HEK293 (cell line): ENCODE data around the gene GDF7.

Experiments
- CTCF ChIA-PET: fragments of 350-600 bp; formaldehyde crosslinking; extraction: SDS; loops from one replicate; lab custom pipeline; 2021; ENCODE audit warnings: antibody characterized with exemption; lab: Yijun Ruan, JAX
- POLR2A ChIA-PET: fragments of 300-600 bp; formaldehyde crosslinking; extraction: SDS; loops from one replicate; lab custom pipeline; 2020; ENCODE audit warnings: antibody characterized with exemption, inconsistent platforms; lab: Yijun Ruan, JAX
- H3K27ac ChIP-seq: fragments of 200-500 bp; sonication (Bioruptor generic); 2 replicates; pipeline ENCODE4 v1.5.1; 2014; ENCODE audit warnings: low read depth, low read length, control low read depth, inconsistent platforms; ENCODE audit errors: extremely low read depth
- H3K36me3 ChIP-seq, 2 experiments: fragments of 200-500 bp in 1 of 2; sonication (Bioruptor generic) in 1 of 2; 1 replicate in 1 of 2; 2 replicates in 1 of 2; pipeline ENCODE4 v1.5.1; 2014 to 2017; ENCODE audit warnings: inconsistent platforms in 2 of 2, low read length in 2 of 2; ENCODE audit not compliant: control insufficient read depth in 2 of 2, insufficient read depth in 1 of 2
- H3K4me1 ChIP-seq: fragments of 200-500 bp; sonication (Bioruptor generic); 2 replicates; pipeline ENCODE4 v1.5.1; 2014; ENCODE audit warnings: mild to moderate bottlenecking, low read length, inconsistent platforms; ENCODE audit not compliant: control insufficient read depth, insufficient read depth
- H3K4me3 ChIP-seq: 2 replicates; pipeline ENCODE4 v1.5.1; 2011; ENCODE audit warnings: low read depth, mild to moderate bottlenecking, control low read depth, low read length, moderate library complexity
- H3K9me3 ChIP-seq: fragments of 200-500 bp; sonication (Bioruptor generic); 2 replicates; pipeline ENCODE4 v1.5.1; 2014; ENCODE audit warnings: low read depth, low read length, inconsistent platforms; ENCODE audit not compliant: control insufficient read depth, insufficient read depth
- KLF8 ChIP-seq: fragments of 450-650 bp; formaldehyde crosslinking; IDR thresholded peaks from 2 replicates; pipeline ENCODE4 v1.5.1; 2016; ENCODE audit warnings: missing biosample characterization, missing genetic modification characterization
- TRIM28 ChIP-seq: IDR thresholded peaks from 2 replicates; pipeline ENCODE4 v1.6.1; 2011; ENCODE audit warnings: low read length, control low read depth, borderline replicate concordance
- ZIC2 ChIP-seq: fragments of 450-650 bp; formaldehyde crosslinking; IDR thresholded peaks from 2 replicates; pipeline ENCODE4 v1.5.1; 2016; ENCODE audit warnings: missing biosample characterization, missing genetic modification characterization
- ZNF146 ChIP-seq: fragments of 450-650 bp; formaldehyde crosslinking; IDR thresholded peaks from 2 replicates; pipeline ENCODE4 v1.5.1; 2016; ENCODE audit warnings: missing biosample characterization, missing genetic modification characterization
- ZNF248 ChIP-seq: fragments of 450-650 bp; formaldehyde crosslinking; IDR thresholded peaks from 2 replicates; pipeline ENCODE4 v1.5.1; 2017; ENCODE audit warnings: missing biosample characterization, missing genetic modification characterization
- ZNF548 ChIP-seq: fragments of 450-650 bp; formaldehyde crosslinking; IDR thresholded peaks from 2 replicates; pipeline ENCODE4 v1.5.1; 2016; ENCODE audit warnings: missing biosample characterization, missing genetic modification characterization
- ZSCAN23 ChIP-seq: fragments of 450-650 bp; formaldehyde crosslinking; IDR thresholded peaks from 2 replicates; pipeline ENCODE4 v1.5.1; 2016; ENCODE audit warnings: missing biosample characterization, missing genetic modification characterization
- TF ChIP-seq, protein P1 (sequence below): fragments of 450-650 bp; formaldehyde crosslinking; IDR thresholded peaks from 2 replicates; pipeline ENCODE4 v1.5.1; 2016; ENCODE audit warnings: missing biosample characterization, missing genetic modification characterization
- TF ChIP-seq, protein P2 (sequence below): fragments of 450-650 bp; formaldehyde crosslinking; IDR thresholded peaks from 2 replicates; pipeline ENCODE4 v1.5.1; 2016; ENCODE audit warnings: missing biosample characterization, missing genetic modification characterization, borderline replicate concordance
- TF ChIP-seq, protein P3 (sequence below): fragments of 450-650 bp; formaldehyde crosslinking; IDR thresholded peaks from 2 replicates; pipeline ENCODE4 v1.5.1; 2016; ENCODE audit warnings: missing biosample characterization, missing genetic modification characterization, borderline replicate concordance
- TF ChIP-seq, protein P4 (sequence below): fragments of 450-650 bp; formaldehyde crosslinking; IDR thresholded peaks from 2 replicates; pipeline ENCODE4 v1.5.1; 2016; ENCODE audit warnings: missing biosample characterization, missing genetic modification characterization

The GDF7 gene

DNA sequence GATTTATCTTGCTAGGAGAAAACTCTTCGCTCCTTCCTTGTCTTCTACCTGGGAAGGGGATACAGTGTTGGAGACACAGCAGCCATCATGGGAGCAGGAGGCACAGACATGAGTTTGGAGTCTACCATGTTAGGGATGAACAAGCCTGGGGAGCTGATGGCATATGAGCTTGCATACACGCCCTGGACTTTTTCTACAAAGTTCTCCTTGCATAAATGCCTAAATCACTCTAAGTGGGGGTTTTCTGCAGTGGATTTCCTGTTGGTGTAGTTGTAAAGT is 12.5 kb upstream of the GDF7 start (continued):
- TF ChIP-seq, protein P1, sequence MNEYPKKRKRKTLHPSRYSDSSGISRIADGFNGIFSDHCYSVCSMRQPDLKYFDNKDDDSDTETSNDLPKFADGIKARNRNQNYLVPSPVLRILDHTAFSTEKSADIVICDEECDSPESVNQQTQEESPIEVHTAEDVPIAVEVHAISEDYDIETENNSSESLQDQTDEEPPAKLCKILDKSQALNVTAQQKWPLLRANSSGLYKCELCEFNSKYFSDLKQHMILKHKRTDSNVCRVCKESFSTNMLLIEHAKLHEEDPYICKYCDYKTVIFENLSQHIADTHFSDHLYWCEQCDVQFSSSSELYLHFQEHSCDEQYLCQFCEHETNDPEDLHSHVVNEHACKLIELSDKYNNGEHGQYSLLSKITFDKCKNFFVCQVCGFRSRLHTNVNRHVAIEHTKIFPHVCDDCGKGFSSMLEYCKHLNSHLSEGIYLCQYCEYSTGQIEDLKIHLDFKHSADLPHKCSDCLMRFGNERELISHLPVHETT: no peak
- TF ChIP-seq ZNF248 (no peak), ZNF548 (tag by site-specific recombination) (no peak)

DNA sequence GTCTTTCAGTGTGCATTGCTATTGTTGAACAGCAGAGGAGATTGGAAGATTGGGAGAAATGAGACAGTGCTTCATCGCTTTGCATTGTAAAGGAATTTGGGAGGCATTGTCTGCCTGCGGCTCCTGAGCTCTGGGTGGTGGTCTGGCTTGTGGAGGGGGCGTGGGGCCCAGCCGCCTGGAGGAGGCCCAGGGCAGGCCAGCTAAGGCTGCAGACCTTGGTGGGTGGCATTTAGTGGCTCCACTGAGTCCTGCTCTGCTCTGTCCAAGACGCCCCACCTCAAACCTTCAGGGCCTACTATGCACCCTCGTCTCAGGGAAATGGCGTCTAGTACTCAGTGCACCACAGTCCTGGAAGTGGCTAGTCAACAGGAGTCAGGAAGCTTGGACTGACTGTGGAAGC is 10.4 kb upstream of the GDF7 start:
- Histone ChIP-seq H3K36me3 (no peaks in the 10 kb centered on the region), H3K4me3 (no peak overlapping the region), H3K9me3 (no peaks in the 10 kb centered on the region), H3K27ac (no peak overlapping the region), H3K4me1 (no peaks in the 10 kb centered on the region)
- ChIA-PET CTCF (interaction anchor here (0.6 to 1.3 kb wide), 3 partner anchors 10 to 389 kb away, joined by 3 to 6 read pairs (median 4); no protein-coding TSS in a partner anchor), POLR2A (interaction anchor here (1.4 kb wide), 1 partner anchor 209 kb away, joined by 4 read pairs; no protein-coding TSS in a partner anchor)
- TF ChIP-seq, protein P2, sequence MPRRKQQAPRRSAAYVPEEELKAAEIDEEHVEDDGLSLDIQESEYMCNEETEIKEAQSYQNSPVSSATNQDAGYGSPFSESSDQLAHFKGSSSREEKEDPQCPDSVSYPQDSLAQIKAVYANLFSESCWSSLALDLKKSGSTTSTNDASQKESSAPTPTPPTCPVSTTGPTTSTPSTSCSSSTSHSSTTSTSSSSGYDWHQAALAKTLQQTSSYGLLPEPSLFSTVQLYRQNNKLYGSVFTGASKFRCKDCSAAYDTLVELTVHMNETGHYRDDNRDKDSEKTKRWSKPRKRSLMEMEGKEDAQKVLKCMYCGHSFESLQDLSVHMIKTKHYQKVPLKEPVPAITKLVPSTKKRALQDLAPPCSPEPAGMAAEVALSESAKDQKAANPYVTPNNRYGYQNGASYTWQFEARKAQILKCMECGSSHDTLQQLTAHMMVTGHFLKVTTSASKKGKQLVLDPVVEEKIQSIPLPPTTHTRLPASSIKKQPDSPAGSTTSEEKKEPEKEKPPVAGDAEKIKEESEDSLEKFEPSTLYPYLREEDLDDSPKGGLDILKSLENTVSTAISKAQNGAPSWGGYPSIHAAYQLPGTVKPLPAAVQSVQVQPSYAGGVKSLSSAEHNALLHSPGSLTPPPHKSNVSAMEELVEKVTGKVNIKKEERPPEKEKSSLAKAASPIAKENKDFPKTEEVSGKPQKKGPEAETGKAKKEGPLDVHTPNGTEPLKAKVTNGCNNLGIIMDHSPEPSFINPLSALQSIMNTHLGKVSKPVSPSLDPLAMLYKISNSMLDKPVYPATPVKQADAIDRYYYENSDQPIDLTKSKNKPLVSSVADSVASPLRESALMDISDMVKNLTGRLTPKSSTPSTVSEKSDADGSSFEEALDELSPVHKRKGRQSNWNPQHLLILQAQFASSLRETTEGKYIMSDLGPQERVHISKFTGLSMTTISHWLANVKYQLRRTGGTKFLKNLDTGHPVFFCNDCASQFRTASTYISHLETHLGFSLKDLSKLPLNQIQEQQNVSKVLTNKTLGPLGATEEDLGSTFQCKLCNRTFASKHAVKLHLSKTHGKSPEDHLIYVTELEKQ (tag by site-specific recombination): no peak
- no peak for TF ChIP-seq TRIM28
- no peak for TF ChIP-seq ZNF146 (tag by site-specific recombination)
- TF ChIP-seq, protein P3, sequence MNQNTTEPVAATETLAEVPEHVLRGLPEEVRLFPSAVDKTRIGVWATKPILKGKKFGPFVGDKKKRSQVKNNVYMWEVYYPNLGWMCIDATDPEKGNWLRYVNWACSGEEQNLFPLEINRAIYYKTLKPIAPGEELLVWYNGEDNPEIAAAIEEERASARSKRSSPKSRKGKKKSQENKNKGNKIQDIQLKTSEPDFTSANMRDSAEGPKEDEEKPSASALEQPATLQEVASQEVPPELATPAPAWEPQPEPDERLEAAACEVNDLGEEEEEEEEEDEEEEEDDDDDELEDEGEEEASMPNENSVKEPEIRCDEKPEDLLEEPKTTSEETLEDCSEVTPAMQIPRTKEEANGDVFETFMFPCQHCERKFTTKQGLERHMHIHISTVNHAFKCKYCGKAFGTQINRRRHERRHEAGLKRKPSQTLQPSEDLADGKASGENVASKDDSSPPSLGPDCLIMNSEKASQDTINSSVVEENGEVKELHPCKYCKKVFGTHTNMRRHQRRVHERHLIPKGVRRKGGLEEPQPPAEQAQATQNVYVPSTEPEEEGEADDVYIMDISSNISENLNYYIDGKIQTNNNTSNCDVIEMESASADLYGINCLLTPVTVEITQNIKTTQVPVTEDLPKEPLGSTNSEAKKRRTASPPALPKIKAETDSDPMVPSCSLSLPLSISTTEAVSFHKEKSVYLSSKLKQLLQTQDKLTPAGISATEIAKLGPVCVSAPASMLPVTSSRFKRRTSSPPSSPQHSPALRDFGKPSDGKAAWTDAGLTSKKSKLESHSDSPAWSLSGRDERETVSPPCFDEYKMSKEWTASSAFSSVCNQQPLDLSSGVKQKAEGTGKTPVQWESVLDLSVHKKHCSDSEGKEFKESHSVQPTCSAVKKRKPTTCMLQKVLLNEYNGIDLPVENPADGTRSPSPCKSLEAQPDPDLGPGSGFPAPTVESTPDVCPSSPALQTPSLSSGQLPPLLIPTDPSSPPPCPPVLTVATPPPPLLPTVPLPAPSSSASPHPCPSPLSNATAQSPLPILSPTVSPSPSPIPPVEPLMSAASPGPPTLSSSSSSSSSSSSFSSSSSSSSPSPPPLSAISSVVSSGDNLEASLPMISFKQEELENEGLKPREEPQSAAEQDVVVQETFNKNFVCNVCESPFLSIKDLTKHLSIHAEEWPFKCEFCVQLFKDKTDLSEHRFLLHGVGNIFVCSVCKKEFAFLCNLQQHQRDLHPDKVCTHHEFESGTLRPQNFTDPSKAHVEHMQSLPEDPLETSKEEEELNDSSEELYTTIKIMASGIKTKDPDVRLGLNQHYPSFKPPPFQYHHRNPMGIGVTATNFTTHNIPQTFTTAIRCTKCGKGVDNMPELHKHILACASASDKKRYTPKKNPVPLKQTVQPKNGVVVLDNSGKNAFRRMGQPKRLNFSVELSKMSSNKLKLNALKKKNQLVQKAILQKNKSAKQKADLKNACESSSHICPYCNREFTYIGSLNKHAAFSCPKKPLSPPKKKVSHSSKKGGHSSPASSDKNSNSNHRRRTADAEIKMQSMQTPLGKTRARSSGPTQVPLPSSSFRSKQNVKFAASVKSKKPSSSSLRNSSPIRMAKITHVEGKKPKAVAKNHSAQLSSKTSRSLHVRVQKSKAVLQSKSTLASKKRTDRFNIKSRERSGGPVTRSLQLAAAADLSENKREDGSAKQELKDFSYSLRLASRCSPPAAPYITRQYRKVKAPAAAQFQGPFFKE: no peak
- TF ChIP-seq, protein P4, sequence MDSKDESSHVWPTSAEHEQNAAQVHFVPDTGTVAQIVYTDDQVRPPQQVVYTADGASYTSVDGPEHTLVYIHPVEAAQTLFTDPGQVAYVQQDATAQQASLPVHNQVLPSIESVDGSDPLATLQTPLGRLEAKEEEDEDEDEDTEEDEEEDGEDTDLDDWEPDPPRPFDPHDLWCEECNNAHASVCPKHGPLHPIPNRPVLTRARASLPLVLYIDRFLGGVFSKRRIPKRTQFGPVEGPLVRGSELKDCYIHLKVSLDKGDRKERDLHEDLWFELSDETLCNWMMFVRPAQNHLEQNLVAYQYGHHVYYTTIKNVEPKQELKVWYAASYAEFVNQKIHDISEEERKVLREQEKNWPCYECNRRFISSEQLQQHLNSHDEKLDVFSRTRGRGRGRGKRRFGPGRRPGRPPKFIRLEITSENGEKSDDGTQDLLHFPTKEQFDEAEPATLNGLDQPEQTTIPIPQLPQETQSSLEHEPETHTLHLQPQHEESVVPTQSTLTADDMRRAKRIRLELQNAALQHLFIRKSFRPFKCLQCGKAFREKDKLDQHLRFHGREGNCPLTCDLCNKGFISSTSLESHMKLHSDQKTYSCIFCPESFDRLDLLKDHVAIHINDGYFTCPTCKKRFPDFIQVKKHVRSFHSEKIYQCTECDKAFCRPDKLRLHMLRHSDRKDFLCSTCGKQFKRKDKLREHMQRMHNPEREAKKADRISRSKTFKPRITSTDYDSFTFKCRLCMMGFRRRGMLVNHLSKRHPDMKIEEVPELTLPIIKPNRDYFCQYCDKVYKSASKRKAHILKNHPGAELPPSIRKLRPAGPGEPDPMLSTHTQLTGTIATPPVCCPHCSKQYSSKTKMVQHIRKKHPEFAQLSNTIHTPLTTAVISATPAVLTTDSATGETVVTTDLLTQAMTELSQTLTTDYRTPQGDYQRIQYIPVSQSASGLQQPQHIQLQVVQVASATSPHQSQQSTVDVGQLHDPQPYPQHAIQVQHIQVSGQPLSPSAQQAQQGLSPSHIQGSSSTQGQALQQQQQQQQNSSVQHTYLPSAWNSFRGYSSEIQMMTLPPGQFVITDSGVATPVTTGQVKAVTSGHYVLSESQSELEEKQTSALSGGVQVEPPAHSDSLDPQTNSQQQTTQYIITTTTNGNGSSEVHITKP: no peak
- no peak for TF ChIP-seq ZSCAN23 (tag by site-specific recombination)
- no peak for TF ChIP-seq ZIC2 (tag by site-specific recombination)
- no peak for TF ChIP-seq KLF8
